MV-4-11 (cell line): ENCODE data around the gene C1orf141.
"Not testable (repeated sequence)": the region's sequence is repeated elsewhere in the genome, so short reads cannot be mapped to it uniquely, and the experiment has no call there.

ENCODE experiments used
- DNase-seq: peaks from one replicate; lab custom pipeline; 2025; lab: John Stamatoyannopoulos, UW

C1orf141 gene

GRCh38 chr1:67134695-67135094, at the start of gene C1orf141:
Gene C1orf141 (minus strand): TSS chr1:67134970. CDS start chr1:67127240, 7,730 bp downstream.
- no peak for DNase-seq

DNA sequence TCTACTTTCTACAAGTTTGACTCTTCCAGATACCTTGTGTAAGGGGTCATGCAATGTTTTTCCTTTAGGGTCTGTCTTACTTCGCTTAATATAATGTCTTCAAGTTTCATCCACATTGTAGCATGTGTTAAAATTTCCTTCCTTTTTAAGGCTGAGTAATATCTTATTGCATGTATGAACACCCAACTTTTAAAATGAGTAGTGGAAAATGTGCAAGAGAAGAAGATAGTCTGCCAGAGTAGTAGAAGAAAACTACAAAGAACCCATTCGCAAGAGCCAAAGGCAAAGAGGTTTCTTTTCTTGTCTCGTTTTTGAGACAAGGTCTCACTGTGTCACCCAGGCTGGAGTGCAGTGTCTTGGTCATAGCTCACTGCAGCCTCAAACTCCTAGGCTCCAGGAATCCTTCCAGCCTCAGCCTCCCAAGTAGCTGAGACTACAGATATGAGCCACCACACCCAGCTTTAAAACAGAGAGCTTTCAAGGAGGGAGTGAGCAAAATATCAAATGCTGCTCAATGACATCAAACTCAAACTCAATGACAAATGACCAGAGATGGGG, 40.8 kb upstream of the C1orf141 start:
- DNase-seq: no peak

GRCh38 chr1:67174716-67175284, 40.0 kb upstream of the C1orf141 start:
- DNase-seq: no peak

- DNase-seq: no peak
Observed at GRCh38 chr1:67173988-67174387, 39.2 kb upstream of the C1orf141 start.

DNA sequence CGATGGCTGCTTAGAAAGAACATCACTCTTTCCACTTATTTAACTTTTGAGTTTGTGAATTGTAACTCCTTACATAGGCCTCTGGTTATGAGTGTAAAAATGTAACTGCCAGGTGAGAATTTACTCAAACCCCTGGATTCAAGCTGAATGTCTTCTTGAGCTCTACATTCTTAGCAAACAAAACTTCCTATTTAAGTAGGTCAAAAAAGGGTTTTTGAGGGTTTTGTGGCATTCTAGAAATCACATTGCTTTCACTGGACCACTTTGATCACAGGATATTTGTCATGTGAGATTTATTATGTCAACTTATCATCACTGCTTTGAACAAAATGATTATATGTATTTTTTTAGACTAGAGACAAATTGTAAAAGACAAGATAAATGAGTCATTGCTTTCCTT, 37.2 kb upstream of the C1orf141 start:
- no peak for DNase-seq

DNA sequence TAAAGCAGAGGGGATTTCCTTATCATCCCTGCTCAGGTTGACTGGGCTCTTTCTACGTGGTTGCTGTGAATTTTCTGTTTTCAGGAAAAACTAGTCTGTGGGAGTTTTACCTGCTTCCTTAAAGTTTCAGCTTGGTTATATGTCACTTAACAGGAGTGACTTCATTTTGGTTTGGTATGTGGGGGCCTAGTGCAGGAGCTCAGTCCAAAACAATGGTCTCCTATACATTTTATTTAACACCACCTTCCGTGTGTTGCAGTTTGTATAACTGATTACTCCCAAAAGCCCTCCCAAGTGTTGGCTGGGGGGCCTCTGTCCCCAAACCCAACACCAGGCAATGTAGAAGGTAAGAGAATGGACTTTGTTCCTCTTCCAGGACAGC, 36.8 kb upstream of the C1orf141 start:
- DNase-seq: no peak

GRCh38 chr1:67170751-67171573, 36.2 kb upstream of the C1orf141 start:
- DNase-seq: no peak

DNA sequence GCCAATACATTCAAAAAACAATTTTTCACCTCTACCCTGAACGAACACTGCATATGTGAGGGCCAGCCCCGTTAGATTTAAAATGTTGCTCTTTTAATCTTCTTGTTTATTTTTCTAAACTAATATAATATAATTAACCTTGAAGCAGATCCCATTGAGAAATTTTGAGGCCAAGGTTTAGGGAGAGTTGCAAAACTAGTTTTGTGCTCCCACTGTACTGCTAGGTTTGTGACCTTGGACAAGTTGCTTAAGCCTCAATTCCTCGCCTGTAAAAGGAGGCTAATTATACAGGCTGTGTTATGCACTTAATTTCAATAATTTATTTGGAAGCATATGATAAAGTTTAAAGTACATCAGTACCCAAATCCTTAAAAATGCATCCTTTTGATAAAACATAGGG, 35.2 kb upstream of the C1orf141 start:
- no peak for DNase-seq

DNA sequence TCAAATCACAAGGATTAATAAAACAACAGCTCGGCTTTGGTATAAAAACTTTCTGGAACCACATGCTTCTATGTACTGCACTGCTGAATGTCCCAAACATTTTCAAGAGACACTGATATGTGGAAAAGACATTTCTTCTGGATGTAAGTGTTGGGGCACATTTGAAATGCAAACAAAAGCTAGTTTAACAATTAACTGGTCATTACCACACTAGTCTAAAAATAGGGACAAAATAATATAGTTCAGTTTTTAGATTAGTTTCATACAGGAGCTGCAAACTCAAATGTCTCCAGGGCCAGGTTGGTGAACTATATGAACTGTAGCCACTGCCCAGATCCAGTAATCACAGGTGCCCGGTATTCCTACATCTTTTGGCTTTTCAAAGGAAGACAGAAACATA, 34.7 kb upstream of the C1orf141 start:
- DNase-seq: no peak

DNA sequence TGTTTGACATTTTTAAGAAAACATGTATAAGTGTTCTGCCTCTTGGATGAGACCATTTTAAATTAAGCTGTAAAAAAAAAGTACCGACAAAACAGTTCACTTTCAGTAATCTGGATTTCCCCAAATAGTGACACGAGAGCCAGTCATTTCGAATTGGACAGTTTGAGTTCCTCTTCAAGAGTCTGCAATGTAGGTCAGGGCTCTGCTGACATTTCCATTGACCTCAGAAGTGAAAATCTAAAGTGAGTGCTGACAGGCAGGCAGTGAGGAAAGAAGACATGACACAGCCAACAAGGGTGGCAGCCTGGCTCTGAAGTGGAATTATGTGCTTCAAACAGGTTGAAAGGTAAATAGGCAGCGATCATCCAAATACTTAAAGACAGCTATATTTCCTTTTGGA, 31.4 kb upstream of the C1orf141 start, which contains the start of gene IL23R:
TSS of gene IL23R (plus strand) at position 259 of the 400 bp plus-strand sequence. CDS start 1,667 bp downstream, outside the sequence.
- DNase-seq: peak; percentile 47

DNA sequence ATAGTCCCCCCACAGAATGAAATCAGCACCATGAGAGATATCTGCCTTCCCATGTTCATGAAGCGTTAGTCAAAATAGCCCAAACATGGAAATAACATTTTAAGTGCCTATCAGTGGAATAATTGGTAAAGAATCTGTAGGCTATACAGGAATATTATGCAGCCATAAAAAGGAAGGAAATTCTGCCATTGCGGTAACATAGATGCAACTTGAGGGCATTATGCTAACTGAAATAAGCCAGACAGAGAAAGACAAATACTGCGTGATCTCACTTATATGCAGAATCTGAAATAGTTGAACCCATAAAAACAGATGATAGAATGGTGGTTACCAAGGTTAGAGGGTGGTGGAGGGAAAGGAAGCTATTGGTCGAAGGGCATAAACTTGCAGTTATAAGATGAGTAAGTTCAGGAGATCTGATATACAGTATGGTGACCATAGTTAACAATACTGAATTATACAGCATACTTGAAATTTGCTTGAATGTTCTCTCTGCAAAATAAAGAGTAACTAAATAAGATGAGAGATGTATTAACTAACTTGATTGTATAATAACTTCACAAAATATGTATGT, 30.8 kb upstream of the C1orf141 start:
- no peak for DNase-seq

GRCh38 chr1:67162954-67163353, 28.2 kb upstream of the C1orf141 start:
- no peak for DNase-seq

DNA sequence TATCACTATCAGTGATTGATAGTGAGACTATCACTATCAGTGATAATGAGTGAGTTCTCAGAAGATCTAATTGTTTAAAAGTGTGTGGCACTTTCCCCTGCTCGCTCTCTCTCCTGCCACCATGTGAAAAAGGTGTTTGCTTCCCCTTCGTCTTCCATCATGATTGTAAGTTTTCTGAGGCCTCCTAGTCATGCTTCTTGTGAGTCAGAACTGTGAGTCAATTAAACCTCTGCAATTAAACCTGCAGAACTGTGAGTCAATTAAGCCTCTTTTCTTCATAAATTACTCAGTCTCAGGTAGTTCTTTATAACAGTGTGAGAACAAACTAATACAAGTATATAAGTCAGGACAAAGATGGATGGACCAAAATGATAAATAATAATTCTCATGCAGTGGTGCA, 24.5 kb upstream of the C1orf141 start:
- DNase-seq: no peak

- no peak for DNase-seq
Observed at GRCh38 chr1:67158401-67158800, 23.6 kb upstream of the C1orf141 start.

GRCh38 chr1:67150931-67151330, 16.2 kb upstream of the C1orf141 start:
- no peak for DNase-seq

DNA sequence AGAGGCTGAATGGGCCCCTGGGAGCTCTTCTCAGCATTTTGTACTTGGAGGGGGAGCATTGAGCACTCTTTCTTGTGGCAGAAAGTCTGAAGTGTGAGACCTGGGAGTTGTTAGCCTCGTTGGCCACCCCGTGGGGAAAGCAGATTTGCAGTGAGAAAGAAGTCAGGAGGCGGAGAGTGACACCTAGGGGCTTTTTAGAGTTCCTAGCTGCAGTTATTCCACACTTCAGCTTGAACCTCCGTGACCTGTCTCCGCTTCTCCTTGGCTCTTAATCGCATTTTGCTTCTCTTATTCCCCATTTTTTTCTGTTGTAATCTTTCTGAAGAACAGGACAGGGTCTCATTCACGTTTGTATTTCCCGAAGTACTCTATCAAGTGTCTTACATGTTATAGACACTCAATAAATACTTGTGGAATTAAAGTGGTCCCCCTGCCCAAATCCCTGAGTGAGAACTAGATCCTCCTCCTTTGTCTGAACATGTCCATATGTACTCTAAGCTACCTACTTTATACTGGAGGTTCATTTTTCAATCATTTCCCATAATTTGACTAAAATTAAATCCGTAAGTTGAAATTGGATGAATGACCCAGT, 14.5 kb upstream of the C1orf141 start:
- peak; percentile 68 for DNase-seq

GRCh38 chr1:67148516-67149178, 13.9 kb upstream of the C1orf141 start:
- DNase-seq: no peak

DNA sequence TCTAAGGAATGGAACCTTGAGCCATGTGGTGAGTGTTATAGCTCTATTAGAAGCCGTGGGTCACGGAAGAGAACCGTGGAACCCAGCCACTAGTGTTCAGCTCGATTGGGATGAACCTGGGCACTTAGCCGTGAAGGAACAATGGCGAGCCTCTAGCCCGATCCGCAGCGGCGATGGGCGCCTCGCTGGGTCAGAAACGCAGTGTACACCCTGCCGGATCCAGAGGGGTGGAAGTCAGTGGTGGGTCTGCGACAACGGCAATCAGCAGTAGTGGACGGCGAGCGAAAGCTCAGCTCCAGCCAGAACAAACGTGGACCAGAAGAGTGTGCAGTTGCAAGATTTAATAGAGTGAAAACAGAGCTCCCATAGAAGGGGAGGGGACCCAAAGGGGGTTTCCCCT, 13.2 kb upstream of the C1orf141 start:
- DNase-seq: not testable (repeated sequence)

GRCh38 chr1:67146539-67146938, 11.8 kb upstream of the C1orf141 start:
- DNase-seq: no peak

GRCh38 chr1:67146101-67146500, 11.3 kb upstream of the C1orf141 start:
- no peak for DNase-seq

DNA sequence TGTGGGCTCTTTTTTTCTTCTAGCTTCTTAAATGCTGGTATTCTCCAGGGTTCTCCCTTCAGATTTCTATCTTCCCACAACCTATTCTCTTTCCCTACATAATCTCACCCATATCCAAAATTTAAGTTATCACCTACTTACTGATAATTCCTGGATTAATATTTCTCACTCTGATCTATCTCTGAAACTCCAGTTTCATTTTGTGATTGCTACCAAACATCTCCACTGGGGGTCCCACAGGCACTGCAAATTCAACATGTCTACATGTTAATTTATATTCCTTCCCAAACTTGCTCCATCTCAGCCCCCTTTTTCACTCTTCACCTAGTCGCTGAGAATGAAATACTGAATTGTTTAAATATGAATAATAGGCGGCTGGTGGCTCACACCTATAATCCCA, 9.9 kb upstream of the C1orf141 start:
- no peak for DNase-seq

- DNase-seq: no peak
Observed at GRCh38 chr1:67143966-67144365, 9.2 kb upstream of the C1orf141 start.
